Activated CD4-positive, alpha-beta T cell treated with anti-CD3 and anti-CD28 coated beads, Interleukin-2, amount 10 ng/mL, durations not matched to agents 7 days and 5 days (primary cell): ENCODE measurements around the gene ZC3H11A. TPM values are rescaled to one million over a fixed set of nuclear protein-coding genes. Genes with fewer than 3 reads are reported as not detected.
"Not testable (repeated sequence)": the region's sequence is repeated elsewhere in the genome, so short reads cannot be mapped to it uniquely, and the experiment has no call there.

ENCODE experiments used
- CTCF ChIA-PET: fragments of 350-600 bp; sonication (Branson Sonifier 250); formaldehyde crosslinking; loops from one replicate; lab custom pipeline; 2021; ENCODE audit warnings: antibody characterized with exemption; lab: Charles Lee
- POLR2A ChIA-PET: fragments of 350-600 bp; sonication (Branson Sonifier 250); formaldehyde crosslinking; loops from one replicate; lab custom pipeline; 2021; ENCODE audit warnings: antibody characterized with exemption; lab: Charles Lee
- DNase-seq: peaks from one replicate; pipeline ENCODE4 v3.0.0-alpha.2; 2020
- H3K27ac Mint-ChIP-seq: one replicate; pipeline ENCODE4 v1.8.0; 2021; ENCODE audit warnings: mild to moderate bottlenecking, moderate library complexity, mixed read lengths
- H3K27me3 Mint-ChIP-seq: one replicate; pipeline ENCODE4 v1.8.0; 2021; ENCODE audit warnings: mixed read lengths
- H3K36me3 Mint-ChIP-seq: one replicate; pipeline ENCODE4 v1.8.0; 2021; ENCODE audit warnings: low read depth, mixed read lengths
- H3K4me1 Mint-ChIP-seq: one replicate; pipeline ENCODE4 v1.8.0; 2021; ENCODE audit warnings: mixed read lengths
- H3K4me3 Mint-ChIP-seq: one replicate; pipeline ENCODE4 v1.8.0; 2021; ENCODE audit warnings: mild to moderate bottlenecking, moderate library complexity, mixed read lengths
- H3K9me3 Mint-ChIP-seq: one replicate; pipeline ENCODE4 v1.8.0; 2021; ENCODE audit warnings: mixed read lengths
- total RNA-seq, 2 experiments: library from RNA; stranded (reverse); gene quantifications; one replicate each; pipeline ENCODE4 v1.2.3, GENCODE V29; 2021

ZC3H11A gene
- total RNA-seq, 2 experiments from 2014 or later: 83.6 to 97.8 TPM

GRCh38 chr1:203792486-203792885 is 2.9 kb upstream of the ZC3H11A start:
- CTCF ChIA-PET: interaction anchor here (0.7 kb wide), 1 partner anchor 9 kb away, joined by 3 read pairs; no protein-coding TSS in a partner anchor
- POLR2A ChIA-PET: no interaction called here
- H3K9me3 Mint-ChIP-seq: no peaks in the 10 kb centered on the region

GRCh38 chr1:203793561-203793960 is 1.9 kb upstream of the ZC3H11A start:
- H3K4me3 Mint-ChIP-seq, DNase-seq, POLR2A ChIA-PET, H3K9me3 Mint-ChIP-seq, CTCF ChIA-PET, H3K27me3 Mint-ChIP-seq, H3K27ac Mint-ChIP-seq: not testable (repeated sequence)
- Mint-ChIP-seq H3K36me3 (peaks cover 23% of the 10 kb centered on the region), H3K4me1 (peaks cover 32% of the 10 kb centered on the region)

More at GRCh38 chr1:203792486-203792885, 2.9 kb upstream of the ZC3H11A start:
- Mint-ChIP-seq H3K27ac (no peak overlapping the region), H3K4me3 (no peak overlapping the region), H3K36me3 (peaks cover 12% of the 10 kb centered on the region), H3K4me1 (peaks cover 21% of the 10 kb centered on the region), H3K27me3 (no peaks in the 10 kb centered on the region)
- DNase-seq: no peak

- H3K4me1 Mint-ChIP-seq: peaks cover 45% of the 10 kb centered on the region
- H3K27me3 Mint-ChIP-seq: no peaks in the 10 kb centered on the region
- ChIA-PET POLR2A (no interaction called here), CTCF (no interaction called here)
- peaks cover 36% of the 10 kb centered on the region for H3K36me3 Mint-ChIP-seq
- H3K9me3 Mint-ChIP-seq: peaks cover 4% of the 10 kb centered on the region
- peak overlapping the region; percentile 93 for H3K27ac Mint-ChIP-seq
- H3K4me3 Mint-ChIP-seq: peak overlapping the region; percentile 95
- DNase-seq: no peak
These were observed 521 bp upstream of the ZC3H11A start for GRCh38 chr1:203794764-203795440.

- H3K9me3 Mint-ChIP-seq: peaks cover 4% of the 10 kb centered on the region
- peak; percentile 38 for DNase-seq
- peaks cover 40% of the 10 kb centered on the region for H3K36me3 Mint-ChIP-seq
- peak overlapping the region; percentile 95 for H3K4me3 Mint-ChIP-seq
- ChIA-PET CTCF (interaction anchor here (0.8 kb wide), 1 partner anchor 40 kb away, joined by 4 read pairs; no protein-coding TSS in a partner anchor), POLR2A (interaction anchor here (0.5 kb wide), 1 partner anchor 732 kb away, joined by 3 read pairs; no protein-coding TSS in a partner anchor)
- H3K27ac Mint-ChIP-seq: peak overlapping the region; percentile 93
- no peaks in the 10 kb centered on the region for H3K27me3 Mint-ChIP-seq
- peaks cover 52% of the 10 kb centered on the region for H3K4me1 Mint-ChIP-seq
These were observed 798 bp downstream of the ZC3H11A start for GRCh38 chr1:203796236-203796605.

DNA sequence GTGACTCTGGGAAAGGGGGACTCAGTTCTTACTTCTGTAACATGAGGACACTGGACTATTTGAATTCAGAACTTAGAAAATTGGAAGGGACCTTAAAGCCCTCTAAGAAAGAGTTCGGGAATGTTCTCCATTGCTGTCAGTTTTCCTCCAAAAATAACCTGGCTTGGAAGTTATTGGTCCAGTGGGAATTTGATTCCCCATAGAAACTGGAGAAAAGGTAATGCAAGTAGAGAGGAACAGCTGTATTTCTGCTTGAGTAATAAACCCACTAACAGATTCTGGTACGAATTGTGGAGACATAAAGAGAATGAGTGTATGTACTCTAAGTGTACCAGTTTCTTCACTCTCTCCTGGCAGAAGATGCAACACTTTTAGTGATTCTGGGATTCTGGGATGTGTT is 1.8 kb downstream of the ZC3H11A start:
- Mint-ChIP-seq H3K27me3 (no peaks in the 10 kb centered on the region), H3K4me3 (peak overlapping the region; percentile 95), H3K9me3 (peaks cover 4% of the 10 kb centered on the region), H3K4me1 (peaks cover 54% of the 10 kb centered on the region), H3K27ac (no peak overlapping the region), H3K36me3 (peaks cover 43% of the 10 kb centered on the region)
- POLR2A ChIA-PET: no interaction called here
- CTCF ChIA-PET: interaction anchor here (0.7 kb wide), 1 partner anchor 59 kb away, joined by 3 read pairs; no protein-coding TSS in a partner anchor
- DNase-seq: no peak

- Mint-ChIP-seq H3K4me1 (peaks cover 59% of the 10 kb centered on the region), H3K4me3 (peak overlapping the region; percentile 10), H3K27me3 (no peaks in the 10 kb centered on the region), H3K36me3 (peaks cover 51% of the 10 kb centered on the region), H3K9me3 (peaks cover 4% of the 10 kb centered on the region), H3K27ac (no peak overlapping the region)
- ChIA-PET POLR2A (no interaction called here), CTCF (no interaction called here)
- no peak for DNase-seq
These were observed 2.7 kb downstream of the ZC3H11A start for GRCh38 chr1:203797948-203798655.

GRCh38 chr1:203799157-203799556 is 3.7 kb downstream of the ZC3H11A start:
- peaks cover 61% of the 10 kb centered on the region for H3K36me3 Mint-ChIP-seq
- peaks cover 60% of the 10 kb centered on the region for H3K4me1 Mint-ChIP-seq
- H3K27me3 Mint-ChIP-seq: no peaks in the 10 kb centered on the region
- DNase-seq: no peak
- CTCF ChIA-PET: no interaction called here
- no peak overlapping the region for H3K27ac Mint-ChIP-seq
- no peak overlapping the region for H3K4me3 Mint-ChIP-seq
- H3K9me3 Mint-ChIP-seq: peaks cover 4% of the 10 kb centered on the region
- POLR2A ChIA-PET: no interaction called here

DNA sequence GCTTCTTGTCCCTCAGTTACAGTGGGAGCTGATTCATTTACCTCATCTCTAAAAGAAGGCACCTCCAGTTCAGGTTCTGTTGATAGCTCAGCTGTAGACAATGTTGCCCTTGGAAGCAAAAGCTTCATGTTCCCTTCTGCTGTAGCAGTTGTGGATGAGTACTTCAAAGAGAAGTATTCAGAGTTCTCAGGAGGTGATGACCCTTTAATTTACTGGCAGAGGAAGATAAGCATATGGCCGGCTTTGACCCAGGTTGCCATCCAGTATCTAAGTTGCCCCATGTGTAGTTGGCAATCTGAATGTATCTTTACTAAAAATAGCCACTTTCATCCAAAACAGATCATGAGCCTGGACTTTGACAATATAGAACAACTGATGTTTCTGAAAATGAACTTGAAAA is 4.5 kb downstream of the ZC3H11A start:
- peaks cover 66% of the 10 kb centered on the region for H3K36me3 Mint-ChIP-seq
- H3K27me3 Mint-ChIP-seq: no peaks in the 10 kb centered on the region
- no peak overlapping the region for H3K4me3 Mint-ChIP-seq
- ChIA-PET CTCF (interaction anchor here (1.0 kb wide), 1 partner anchor 10 kb away, joined by 4 read pairs; no protein-coding TSS in a partner anchor), POLR2A (no interaction called here)
- peaks cover 4% of the 10 kb centered on the region for H3K9me3 Mint-ChIP-seq
- H3K4me1 Mint-ChIP-seq: peaks cover 60% of the 10 kb centered on the region
- DNase-seq: no peak
- no peak overlapping the region for H3K27ac Mint-ChIP-seq

DNA sequence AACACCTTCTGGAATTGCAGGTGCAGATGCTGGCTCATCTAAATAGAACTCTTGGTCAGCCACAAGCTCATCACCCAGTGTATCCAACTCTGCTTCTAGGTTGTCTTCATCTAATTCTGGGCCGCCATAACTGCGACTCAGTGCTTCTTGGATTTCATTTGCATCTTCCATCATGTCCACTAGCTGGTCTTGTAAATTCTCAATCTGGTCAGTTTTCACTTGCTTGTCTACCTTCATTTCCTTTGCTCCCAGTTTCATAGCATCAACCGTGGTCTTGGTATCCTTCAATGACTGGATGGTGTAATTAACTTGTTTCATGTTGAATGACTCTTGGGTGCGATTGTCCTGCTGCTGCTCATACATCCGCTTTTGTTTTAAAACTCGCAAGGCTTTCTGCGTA is 10.3 kb downstream of the ZC3H11A start:
- no peaks in the 10 kb centered on the region for H3K27me3 Mint-ChIP-seq
- H3K4me3 Mint-ChIP-seq: no peak overlapping the region
- peaks cover 52% of the 10 kb centered on the region for H3K36me3 Mint-ChIP-seq
- no peak overlapping the region for H3K27ac Mint-ChIP-seq
- no peaks in the 10 kb centered on the region for H3K9me3 Mint-ChIP-seq
- DNase-seq: no peak
- CTCF ChIA-PET: no interaction called here
- POLR2A ChIA-PET: no interaction called here
- H3K4me1 Mint-ChIP-seq: peaks cover 25% of the 10 kb centered on the region

DNA sequence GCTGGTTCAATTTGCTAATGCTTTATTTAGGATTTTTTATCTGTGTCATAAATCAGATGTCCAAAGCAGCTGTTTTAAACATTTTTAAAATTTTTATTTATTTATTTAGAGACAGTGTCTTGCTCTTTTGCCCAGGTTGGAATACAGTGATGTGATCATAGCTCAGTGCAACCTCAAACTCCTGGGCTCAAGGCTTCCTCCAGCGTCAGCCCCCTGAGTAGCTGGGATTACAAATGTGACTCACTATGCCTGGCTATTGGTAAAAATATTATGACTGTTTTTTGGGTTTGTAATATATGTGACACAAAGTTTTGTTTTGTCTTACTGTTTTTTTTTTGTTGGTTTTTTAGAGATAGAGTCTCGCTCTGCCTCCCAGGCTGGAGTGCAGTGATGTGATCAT is 11.8 kb downstream of the ZC3H11A start:
- Mint-ChIP-seq H3K27ac (no peak overlapping the region), H3K36me3 (peaks cover 55% of the 10 kb centered on the region), H3K4me1 (peaks cover 28% of the 10 kb centered on the region), H3K9me3 (no peaks in the 10 kb centered on the region), H3K27me3 (no peaks in the 10 kb centered on the region), H3K4me3 (no peak overlapping the region)
- POLR2A ChIA-PET: interaction anchor here (0.8 kb wide), 1 partner anchor 186 kb away, joined by 4 read pairs; no protein-coding TSS in a partner anchor
- CTCF ChIA-PET: interaction anchor here (0.5 kb wide), 1 partner anchor 1001 kb away, joined by 5 read pairs; no protein-coding TSS in a partner anchor
- DNase-seq: no peak

DNA sequence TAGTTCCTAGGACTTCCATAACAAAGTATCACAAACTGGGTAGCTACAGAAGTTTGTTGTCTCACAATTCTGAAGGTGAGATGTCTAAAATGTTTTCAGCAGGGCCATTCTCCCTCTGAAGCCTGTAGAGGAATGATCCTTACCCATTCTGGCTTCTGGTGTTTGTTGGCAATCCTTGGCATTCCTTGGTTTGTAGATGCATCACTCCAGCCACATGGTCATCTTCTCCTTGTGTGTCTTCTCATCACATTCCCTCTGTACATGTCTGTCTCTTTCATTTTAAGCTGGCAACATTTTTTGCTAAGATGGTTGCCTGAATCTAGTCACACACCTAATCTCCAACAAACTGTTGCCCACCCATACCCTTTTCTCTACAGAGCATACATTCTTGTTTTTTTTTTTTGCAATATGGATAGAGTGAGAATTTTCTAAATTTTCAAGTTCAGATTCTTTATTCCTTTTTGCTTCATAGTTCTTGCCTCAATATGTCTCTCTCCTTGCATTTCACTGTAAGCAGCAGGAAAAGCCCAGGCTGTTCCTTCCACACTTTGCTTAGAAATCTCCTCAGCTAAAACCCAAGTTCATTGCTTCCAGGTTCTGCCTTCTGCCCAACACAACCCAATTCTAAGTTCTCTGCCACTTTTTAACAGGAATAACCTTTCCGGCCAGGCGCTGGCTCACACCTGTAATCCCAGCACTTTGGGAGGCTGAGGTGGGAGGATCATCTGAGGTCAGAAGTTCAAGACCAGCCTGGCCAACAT is 18.3 kb downstream of the ZC3H11A start:
- H3K27me3 Mint-ChIP-seq: no peaks in the 10 kb centered on the region
- peaks cover 9% of the 10 kb centered on the region for H3K4me1 Mint-ChIP-seq
- peaks cover 44% of the 10 kb centered on the region for H3K36me3 Mint-ChIP-seq
- no peak for DNase-seq
- POLR2A ChIA-PET: interaction anchor here (0.6 kb wide), 1 partner anchor 11 kb away, joined by 3 read pairs; no protein-coding TSS in a partner anchor
- CTCF ChIA-PET: interaction anchor here (1.2 to 1.5 kb wide), 2 partner anchors 10 to 309 kb away, joined by 3 to 4 read pairs; no protein-coding TSS in a partner anchor
- H3K4me3 Mint-ChIP-seq: no peak overlapping the region
- H3K9me3 Mint-ChIP-seq: no peaks in the 10 kb centered on the region
- no peak overlapping the region for H3K27ac Mint-ChIP-seq

GRCh38 chr1:203818399-203818798 is 23.0 kb downstream of the ZC3H11A start:
- Mint-ChIP-seq H3K27me3 (no peaks in the 10 kb centered on the region), H3K9me3 (no peaks in the 10 kb centered on the region), H3K36me3 (peaks cover 50% of the 10 kb centered on the region), H3K4me3 (no peak overlapping the region), H3K4me1 (peaks cover 6% of the 10 kb centered on the region), H3K27ac (no peak overlapping the region)
- ChIA-PET POLR2A (no interaction called here), CTCF (no interaction called here)
- no peak for DNase-seq
